ENCODE measurements around the gene RPS6KL1.

Gene RPS6KL1

GRCh38 chr14:74892745-74893144 lies 30.3 kb downstream of the RPS6KL1 start:
- H3K27me3 ChIP-seq (ENCODE audit: control insufficient read depth in 3 of 3, insufficient read depth in 3 of 3, low read depth in 1 of 3, low read length in 3 of 3), result no peaks in the 10 kb centered on the region
- no peak overlapping the region for H3K4me3 ChIP-seq (ENCODE audit: low read length in 2 of 2)
- no CpG with 5 or more reads among the region's 5 CpGs for WGBS, 2 donors (ENCODE audit: extremely low coverage in 2 of 2, insufficient read length in 2 of 2, insufficient replicate concordance in 1 of 2)
- H2BK12ac ChIP-seq (ENCODE audit: low read length), result no peak overlapping the region
- no peaks in the 10 kb centered on the region for H3K9me3 ChIP-seq (replicated peaks in 1 of 2; ENCODE audit: control insufficient read depth in 2 of 2, insufficient read depth in 1 of 2, low read depth in 1 of 2, low read length in 2 of 2)
- H3K23ac ChIP-seq (ENCODE audit: low read depth, low read length, poor library complexity), result no peak overlapping the region
- no peak overlapping the region for H2BK120ac ChIP-seq (ENCODE audit: low read depth, low read length)
- no peak overlapping the region for H3K14ac ChIP-seq (ENCODE audit: low read length)
- no peak overlapping the region for H3K18ac ChIP-seq (ENCODE audit: low read length)
- no peak overlapping the region for H2AFZ ChIP-seq (ENCODE audit: low read length)
- no peak overlapping the region for H4K8ac ChIP-seq (ENCODE audit: low read depth, low read length)
- no peak overlapping the region for H2AK5ac ChIP-seq (ENCODE audit: low read depth, low read length)
- H2BK15ac ChIP-seq (ENCODE audit: low read length), result no peak overlapping the region
- no peak overlapping the region for H4K91ac ChIP-seq (ENCODE audit: low read depth, low read length, poor library complexity)
- no peak for DNase-seq (ENCODE audit: low spot score)
- no peaks in the 10 kb centered on the region for H3K79me1 ChIP-seq (ENCODE audit: low read depth, low read length)
- H3K36me3 ChIP-seq (replicated peaks in 1 of 2; ENCODE audit: control insufficient read depth in 2 of 2, insufficient read depth in 2 of 2, low read length in 2 of 2), result peaks cover 46 to 98% of the 10 kb centered on the region in 2 donors
- H3K4me1 ChIP-seq (ENCODE audit: control insufficient read depth in 2 of 2, insufficient read depth in 1 of 2, low read depth in 1 of 2, low read length in 2 of 2), result no peaks in the 10 kb centered on the region
- H3K4ac ChIP-seq (ENCODE audit: low read length), result no peak overlapping the region
- H2BK5ac ChIP-seq (ENCODE audit: low read length), result no peak overlapping the region
- no peak overlapping the region for H3K4me2 ChIP-seq (ENCODE audit: insufficient read depth, low read length, poor library complexity, severe bottlenecking)
- H3K9ac ChIP-seq (ENCODE audit: low read depth, low read length, poor library complexity), result no peak overlapping the region
- no peak overlapping the region for H3K27ac ChIP-seq (replicated peaks; ENCODE audit: low read length)

GRCh38 chr14:74891870-74892269 lies 31.2 kb downstream of the RPS6KL1 start:
- whole genome bisulfite sequencing, 2 donors (ENCODE audit: extremely low coverage in 2 of 2, insufficient read length in 2 of 2, insufficient replicate concordance in 1 of 2), result no CpG with 5 or more reads among the region's 6 CpGs
- no peak overlapping the region for H2AFZ ChIP-seq (ENCODE audit: low read length)
- no peak overlapping the region for H2AK5ac ChIP-seq (ENCODE audit: low read depth, low read length)

GRCh38 chr14:74890262-74890661 lies 32.8 kb downstream of the RPS6KL1 start:
- no peak overlapping the region for H2AFZ ChIP-seq (ENCODE audit: low read length)
- no peak for DNase-seq (ENCODE audit: low spot score)
- no peak overlapping the region for H2BK15ac ChIP-seq (ENCODE audit: low read length)
- H3K27ac ChIP-seq (replicated peaks; ENCODE audit: low read length), result no peak overlapping the region
- no peak overlapping the region for H2BK5ac ChIP-seq (ENCODE audit: low read length)
- H3K4me3 ChIP-seq (ENCODE audit: low read length in 2 of 2), result no peak overlapping the region
- H3K79me1 ChIP-seq (ENCODE audit: low read depth, low read length), result no peaks in the 10 kb centered on the region
- no peak overlapping the region for H3K4ac ChIP-seq (ENCODE audit: low read length)
- H3K36me3 ChIP-seq (replicated peaks in 1 of 2; ENCODE audit: control insufficient read depth in 2 of 2, insufficient read depth in 2 of 2, low read length in 2 of 2), result peaks cover 31 to 97% of the 10 kb centered on the region in 2 donors
- no peak overlapping the region for H2BK120ac ChIP-seq (ENCODE audit: low read depth, low read length)
- H4K91ac ChIP-seq (ENCODE audit: low read depth, low read length, poor library complexity), result no peak overlapping the region
- H3K9me3 ChIP-seq (replicated peaks in 1 of 2; ENCODE audit: control insufficient read depth in 2 of 2, insufficient read depth in 1 of 2, low read depth in 1 of 2, low read length in 2 of 2), result no peaks in the 10 kb centered on the region
- H3K23ac ChIP-seq (ENCODE audit: low read depth, low read length, poor library complexity), result no peak overlapping the region
- no CpG with 5 or more reads among the region's 6 CpGs for WGBS, 2 donors (ENCODE audit: extremely low coverage in 2 of 2, insufficient read length in 2 of 2, insufficient replicate concordance in 1 of 2)
- H3K14ac ChIP-seq (ENCODE audit: low read length), result no peak overlapping the region
- no peak overlapping the region for H4K8ac ChIP-seq (ENCODE audit: low read depth, low read length)
- H2AK5ac ChIP-seq (ENCODE audit: low read depth, low read length), result no peak overlapping the region
- no peak overlapping the region for H3K18ac ChIP-seq (ENCODE audit: low read length)
- no peak overlapping the region for H2BK12ac ChIP-seq (ENCODE audit: low read length)
- no peak overlapping the region for H3K9ac ChIP-seq (ENCODE audit: low read depth, low read length, poor library complexity)
- H3K27me3 ChIP-seq (ENCODE audit: control insufficient read depth in 3 of 3, insufficient read depth in 3 of 3, low read depth in 1 of 3, low read length in 3 of 3), result no peaks in the 10 kb centered on the region
- no peaks in the 10 kb centered on the region for H3K4me1 ChIP-seq (ENCODE audit: control insufficient read depth in 2 of 2, insufficient read depth in 1 of 2, low read depth in 1 of 2, low read length in 2 of 2)
- H3K4me2 ChIP-seq (ENCODE audit: insufficient read depth, low read length, poor library complexity, severe bottlenecking), result no peak overlapping the region

More at GRCh38 chr14:74891870-74892269, 31.2 kb downstream of the RPS6KL1 start:
- Histone ChIP-seq H3K23ac (ENCODE audit: low read depth, low read length, poor library complexity) (no peak overlapping the region), H3K4me3 (ENCODE audit: low read length in 2 of 2) (no peak overlapping the region), H3K27ac (replicated peaks; ENCODE audit: low read length) (no peak overlapping the region), H4K91ac (ENCODE audit: low read depth, low read length, poor library complexity) (no peak overlapping the region), H2BK15ac (ENCODE audit: low read length) (no peak overlapping the region), H3K79me1 (ENCODE audit: low read depth, low read length) (no peaks in the 10 kb centered on the region), H3K9ac (ENCODE audit: low read depth, low read length, poor library complexity) (no peak overlapping the region), H2BK5ac (ENCODE audit: low read length) (no peak overlapping the region), H3K14ac (ENCODE audit: low read length) (no peak overlapping the region), H3K4me1 (ENCODE audit: control insufficient read depth in 2 of 2, insufficient read depth in 1 of 2, low read depth in 1 of 2, low read length in 2 of 2) (no peaks in the 10 kb centered on the region), H3K4ac (ENCODE audit: low read length) (no peak overlapping the region), H3K4me2 (ENCODE audit: insufficient read depth, low read length, poor library complexity, severe bottlenecking) (no peak overlapping the region), H3K18ac (ENCODE audit: low read length) (no peak overlapping the region), H2BK12ac (ENCODE audit: low read length) (no peak overlapping the region), H3K36me3 (replicated peaks in 1 of 2; ENCODE audit: control insufficient read depth in 2 of 2, insufficient read depth in 2 of 2, low read length in 2 of 2) (peaks cover 42 to 98% of the 10 kb centered on the region in 2 donors), H3K27me3 (ENCODE audit: control insufficient read depth in 3 of 3, insufficient read depth in 3 of 3, low read depth in 1 of 3, low read length in 3 of 3) (no peaks in the 10 kb centered on the region), H3K9me3 (replicated peaks in 1 of 2; ENCODE audit: control insufficient read depth in 2 of 2, insufficient read depth in 1 of 2, low read depth in 1 of 2, low read length in 2 of 2) (no peaks in the 10 kb centered on the region), H4K8ac (ENCODE audit: low read depth, low read length) (no peak overlapping the region), H2BK120ac (ENCODE audit: low read depth, low read length) (no peak overlapping the region)
- DNase-seq (ENCODE audit: low spot score), result no peak

- H3K4ac ChIP-seq (ENCODE audit: low read length), result no peak overlapping the region
- no peak for DNase-seq (ENCODE audit: low spot score)
- no peaks in the 10 kb centered on the region for H3K9me3 ChIP-seq (replicated peaks in 1 of 2; ENCODE audit: control insufficient read depth in 2 of 2, insufficient read depth in 1 of 2, low read depth in 1 of 2, low read length in 2 of 2)
- no peak overlapping the region for H2AK5ac ChIP-seq (ENCODE audit: low read depth, low read length)
- H3K9ac ChIP-seq (ENCODE audit: low read depth, low read length, poor library complexity), result no peak overlapping the region
- H3K4me2 ChIP-seq (ENCODE audit: insufficient read depth, low read length, poor library complexity, severe bottlenecking), result no peak overlapping the region
- no peak overlapping the region for H4K91ac ChIP-seq (ENCODE audit: low read depth, low read length, poor library complexity)
- H3K14ac ChIP-seq (ENCODE audit: low read length), result no peak overlapping the region
- no peak overlapping the region for H2BK15ac ChIP-seq (ENCODE audit: low read length)
- no peak overlapping the region for H3K18ac ChIP-seq (ENCODE audit: low read length)
- no peaks in the 10 kb centered on the region for H3K27me3 ChIP-seq (ENCODE audit: control insufficient read depth in 3 of 3, insufficient read depth in 3 of 3, low read depth in 1 of 3, low read length in 3 of 3)
- H3K4me1 ChIP-seq (ENCODE audit: control insufficient read depth in 2 of 2, insufficient read depth in 1 of 2, low read depth in 1 of 2, low read length in 2 of 2), result peaks cover 0 to 2% of the 10 kb centered on the region in 2 donors
- H3K23ac ChIP-seq (ENCODE audit: low read depth, low read length, poor library complexity), result no peak overlapping the region
- no peaks in the 10 kb centered on the region for H3K79me1 ChIP-seq (ENCODE audit: low read depth, low read length)
- H4K8ac ChIP-seq (ENCODE audit: low read depth, low read length), result no peak overlapping the region
- no peak overlapping the region for H3K27ac ChIP-seq (replicated peaks; ENCODE audit: low read length)
- no peak overlapping the region for H2BK12ac ChIP-seq (ENCODE audit: low read length)
- no peak overlapping the region for H2BK120ac ChIP-seq (ENCODE audit: low read depth, low read length)
- no peak overlapping the region for H2BK5ac ChIP-seq (ENCODE audit: low read length)
- WGBS, 2 donors (ENCODE audit: extremely low coverage in 2 of 2, insufficient read length in 2 of 2, insufficient replicate concordance in 1 of 2), result no CpG with 5 or more reads among the region's 12 CpGs
- no peak overlapping the region for H3K4me3 ChIP-seq (ENCODE audit: low read length in 2 of 2)
- H2AFZ ChIP-seq (ENCODE audit: low read length), result no peak overlapping the region
- peaks cover 25 to 98% of the 10 kb centered on the region in 2 donors for H3K36me3 ChIP-seq (replicated peaks in 1 of 2; ENCODE audit: control insufficient read depth in 2 of 2, insufficient read depth in 2 of 2, low read length in 2 of 2)
These were observed 34.6 kb downstream of the RPS6KL1 start for GRCh38 chr14:74888164-74889158.
